ENCODE measurements around the gene CRYAB.

DNA sequence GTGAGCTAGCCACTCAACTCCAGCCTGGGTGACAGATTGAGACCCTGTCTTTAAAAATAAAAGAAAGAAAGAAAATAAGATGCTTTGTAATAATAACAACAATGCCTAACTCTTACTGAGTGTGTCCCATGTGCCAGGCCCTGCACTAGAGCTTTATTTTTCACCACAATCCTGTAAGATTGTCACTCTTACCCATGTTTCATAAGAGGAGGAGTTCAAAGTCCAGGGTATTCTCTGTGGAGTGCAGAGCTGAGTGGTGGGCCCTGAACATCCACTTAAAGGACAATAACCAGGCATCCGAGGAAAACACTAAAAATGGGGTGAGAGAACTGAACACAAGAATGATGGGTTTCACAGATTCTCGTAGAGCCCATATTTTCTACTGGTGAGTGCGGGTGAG lies 6.2 kb upstream of the CRYAB start:
- TF ChIP-seq, protein P1, sequence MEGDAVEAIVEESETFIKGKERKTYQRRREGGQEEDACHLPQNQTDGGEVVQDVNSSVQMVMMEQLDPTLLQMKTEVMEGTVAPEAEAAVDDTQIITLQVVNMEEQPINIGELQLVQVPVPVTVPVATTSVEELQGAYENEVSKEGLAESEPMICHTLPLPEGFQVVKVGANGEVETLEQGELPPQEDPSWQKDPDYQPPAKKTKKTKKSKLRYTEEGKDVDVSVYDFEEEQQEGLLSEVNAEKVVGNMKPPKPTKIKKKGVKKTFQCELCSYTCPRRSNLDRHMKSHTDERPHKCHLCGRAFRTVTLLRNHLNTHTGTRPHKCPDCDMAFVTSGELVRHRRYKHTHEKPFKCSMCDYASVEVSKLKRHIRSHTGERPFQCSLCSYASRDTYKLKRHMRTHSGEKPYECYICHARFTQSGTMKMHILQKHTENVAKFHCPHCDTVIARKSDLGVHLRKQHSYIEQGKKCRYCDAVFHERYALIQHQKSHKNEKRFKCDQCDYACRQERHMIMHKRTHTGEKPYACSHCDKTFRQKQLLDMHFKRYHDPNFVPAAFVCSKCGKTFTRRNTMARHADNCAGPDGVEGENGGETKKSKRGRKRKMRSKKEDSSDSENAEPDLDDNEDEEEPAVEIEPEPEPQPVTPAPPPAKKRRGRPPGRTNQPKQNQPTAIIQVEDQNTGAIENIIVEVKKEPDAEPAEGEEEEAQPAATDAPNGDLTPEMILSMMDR (conservative IDR thresholded peaks at IDR 0.05) = no peak
- TF ChIP-seq EZH2 (IDR thresholded peaks at IDR 0.05; ENCODE audit: low read depth) = no peak
